Measurements from ENCODE around the gene CUL3. TPM values are rescaled to one million over a fixed set of nuclear protein-coding genes. Genes with fewer than 3 reads are reported as not detected.
"Not testable (repeated sequence)": the region's sequence is repeated elsewhere in the genome, so short reads cannot be mapped to it uniquely, and the experiment has no call there.

The CUL3 gene
- total RNA-seq, 1 donor from 2014 or later: 79.0 TPM

- intact Hi-C loops (cut with micrococcal nuclease): not testable (repeated sequence)
Observed at GRCh38 chr2:224485081-224486014, 99.8 kb downstream of the CUL3 start.

GRCh38 chr2:224479826-224480225 is 105.3 kb downstream of the CUL3 start:
- intact Hi-C loops (cut with micrococcal nuclease): loop anchor here (5.0 kb wide), 1 partner anchor 42 kb away; no protein-coding TSS in a partner anchor

- intact Hi-C loops (cut with micrococcal nuclease): no loop called here
Observed at GRCh38 chr2:224472827-224473226, 112.3 kb downstream of the CUL3 start.

GRCh38 chr2:224472137-224472536 is 113.0 kb downstream of the CUL3 start:
- intact Hi-C loops (cut with micrococcal nuclease): no loop called here

GRCh38 chr2:224469374-224469964 is 115.7 kb downstream of the CUL3 start:
- intact Hi-C loops (cut with micrococcal nuclease): no loop called here

- intact Hi-C loops (cut with micrococcal nuclease): no loop called here
Observed at GRCh38 chr2:224466304-224466895, 118.8 kb downstream of the CUL3 start.

GRCh38 chr2:224461391-224461790 is 123.8 kb downstream of the CUL3 start:
- intact Hi-C loops (cut with micrococcal nuclease): no loop called here

GRCh38 chr2:224457408-224458096 is 127.6 kb downstream of the CUL3 start:
- intact Hi-C loops (cut with micrococcal nuclease): no loop called here

GRCh38 chr2:224453892-224454291 is 131.3 kb downstream of the CUL3 start:
- intact Hi-C loops (cut with micrococcal nuclease): no loop called here

- intact Hi-C loops (cut with micrococcal nuclease): loop anchor here (1.0 to 5.0 kb wide), 2 partner anchors 92 to 203 kb away; no protein-coding TSS in a partner anchor
Observed at GRCh38 chr2:224449212-224450147, 135.7 kb downstream of the CUL3 start.

GRCh38 chr2:224448236-224448635 is 136.9 kb downstream of the CUL3 start:
- intact Hi-C loops (cut with micrococcal nuclease): loop anchor here (5.0 kb wide), 1 partner anchor 204 kb away; no protein-coding TSS in a partner anchor

- intact Hi-C loops (cut with micrococcal nuclease): loop anchor here (5.0 kb wide), 1 partner anchor 208 kb away; no protein-coding TSS in a partner anchor
Observed at GRCh38 chr2:224444783-224445182, 140.4 kb downstream of the CUL3 start.

GRCh38 chr2:224444021-224444420 is 141.1 kb downstream of the CUL3 start:
- intact Hi-C loops (cut with micrococcal nuclease): no loop called here

- intact Hi-C loops (cut with micrococcal nuclease): no loop called here
Observed at GRCh38 chr2:224442071-224442967, 142.8 kb downstream of the CUL3 start.

- intact Hi-C loops (cut with micrococcal nuclease): no loop called here
Observed at GRCh38 chr2:224440988-224441387, 144.2 kb downstream of the CUL3 start.

GRCh38 chr2:224438726-224439125 is 146.4 kb downstream of the CUL3 start:
- intact Hi-C loops (cut with micrococcal nuclease): no loop called here

GRCh38 chr2:224436634-224437033 is 148.5 kb downstream of the CUL3 start:
- intact Hi-C loops (cut with micrococcal nuclease): no loop called here

GRCh38 chr2:224434618-224435017 is 150.5 kb downstream of the CUL3 start:
- intact Hi-C loops (cut with micrococcal nuclease): no loop called here

- intact Hi-C loops (cut with micrococcal nuclease): no loop called here
Observed at GRCh38 chr2:224433442-224433841, 151.7 kb downstream of the CUL3 start.
